Fibroblast of upper back skin (primary cell): Measurements from ENCODE around the gene AP4B1.
"Not testable (repeated sequence)": the region's sequence is repeated elsewhere in the genome, so short reads cannot be mapped to it uniquely, and the experiment has no call there.

ENCODE experiments used
- DNase-seq: peaks from one replicate; pipeline ENCODE4 v3.0.0-alpha.2; 2013

AP4B1 gene

DNA sequence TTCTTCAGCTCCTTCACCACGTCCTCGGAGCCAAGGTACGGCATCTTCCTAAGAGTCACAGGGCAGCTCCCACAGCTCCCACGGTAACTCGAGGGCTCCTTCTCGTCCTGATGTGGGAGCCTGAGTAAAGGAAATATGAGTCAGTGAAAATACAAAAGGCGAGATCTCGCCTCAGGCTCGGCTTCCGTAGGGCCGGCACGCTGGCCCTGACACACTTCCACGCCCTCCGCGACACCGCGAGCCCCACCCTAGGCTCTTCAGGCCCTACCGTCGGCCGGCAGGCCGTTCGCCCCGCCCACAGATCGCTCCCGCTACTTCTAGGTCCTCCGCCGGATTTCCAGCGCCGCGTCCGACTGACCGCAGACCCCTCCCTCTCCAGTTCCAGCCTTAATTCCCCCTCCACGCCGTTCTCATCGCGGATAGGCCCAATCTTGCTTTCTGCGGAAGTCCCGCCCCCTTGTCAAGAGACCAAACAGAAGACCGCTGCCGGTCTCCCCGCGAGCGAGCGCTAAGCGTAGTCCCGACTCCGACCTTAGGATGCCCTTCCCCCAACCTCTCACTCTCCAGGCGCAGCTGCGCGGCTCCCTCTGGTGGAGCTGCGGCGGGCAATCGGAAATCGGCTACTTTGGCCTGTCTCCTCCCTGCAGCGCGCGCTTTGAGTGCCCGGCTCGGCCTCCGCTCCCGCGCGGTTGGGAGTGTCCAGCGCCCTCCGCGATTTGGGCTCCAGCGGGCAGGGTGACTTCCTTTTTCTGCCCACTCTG lies at the start of gene AP4B1, which contains the start of gene DCLRE1B:
Gene AP4B1, minus strand, starts transcription at position 126 of the 761 bp plus-strand sequence. Its CDS starts 82 bp downstream, at position 44.
Gene DCLRE1B, plus strand, starts transcription at position 653 of the 761 bp plus-strand sequence. CDS start 261 bp downstream, outside the sequence.
- DNase-seq = peak; percentile 100

DNA sequence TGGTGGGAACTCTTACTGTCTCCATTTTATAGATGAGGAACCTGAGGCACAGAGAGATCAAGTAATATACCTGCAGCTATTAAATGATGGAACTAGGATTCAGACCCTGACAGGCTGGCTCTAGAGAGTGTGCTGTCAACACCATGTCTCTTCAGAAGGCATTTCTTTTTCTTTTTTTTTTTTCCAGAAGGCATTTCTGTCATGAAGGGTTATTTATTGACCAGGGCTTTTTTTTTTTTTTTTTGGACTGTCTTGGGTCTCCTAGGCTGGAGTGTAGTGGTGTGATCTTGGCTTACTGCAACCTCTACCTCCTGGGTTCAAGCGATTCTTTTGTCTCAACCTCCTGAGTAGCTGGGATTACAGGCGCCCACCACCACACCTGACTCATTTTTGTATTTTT lies 47.1 kb upstream of the AP4B1 start:
- DNase-seq = no peak

DNA sequence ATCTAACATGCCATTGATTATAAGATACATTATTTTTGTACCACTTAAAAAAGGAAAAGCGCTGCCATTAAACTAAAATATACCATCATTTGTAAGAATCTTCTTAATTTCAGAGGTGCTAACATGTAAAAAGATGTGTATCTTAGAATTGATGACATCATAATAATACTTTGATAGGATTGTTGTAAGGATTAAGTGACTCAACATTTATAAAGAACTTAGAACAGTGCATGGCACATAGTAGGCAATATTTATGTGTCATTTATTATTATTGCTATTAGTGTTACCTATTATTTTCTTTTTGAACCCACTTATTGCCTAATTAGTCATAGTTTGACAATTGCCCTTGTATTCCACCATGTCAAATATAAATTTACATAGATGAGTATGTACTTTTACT lies 46.3 kb upstream of the AP4B1 start:
- no peak for DNase-seq

DNA sequence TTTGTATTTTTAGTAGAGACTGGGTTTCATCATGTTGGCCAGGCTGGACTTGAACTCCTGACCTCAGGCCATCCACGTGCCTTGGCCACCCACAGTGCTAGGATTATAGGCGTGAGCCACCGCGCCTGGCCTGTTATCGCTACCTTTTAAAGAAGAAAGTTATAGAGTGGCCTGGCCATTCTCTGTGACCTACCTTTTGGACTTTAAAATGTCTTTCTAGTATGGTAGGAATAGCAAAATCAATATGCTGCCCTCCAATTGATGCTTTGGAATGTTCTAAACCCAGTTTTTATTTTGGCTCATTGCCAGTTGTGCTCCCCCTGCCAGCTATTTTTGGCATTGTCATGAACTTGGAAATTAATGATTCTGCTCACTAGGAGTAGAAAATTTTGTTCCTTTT lies 44.4 kb upstream of the AP4B1 start:
- DNase-seq = peak; percentile 15

DNA sequence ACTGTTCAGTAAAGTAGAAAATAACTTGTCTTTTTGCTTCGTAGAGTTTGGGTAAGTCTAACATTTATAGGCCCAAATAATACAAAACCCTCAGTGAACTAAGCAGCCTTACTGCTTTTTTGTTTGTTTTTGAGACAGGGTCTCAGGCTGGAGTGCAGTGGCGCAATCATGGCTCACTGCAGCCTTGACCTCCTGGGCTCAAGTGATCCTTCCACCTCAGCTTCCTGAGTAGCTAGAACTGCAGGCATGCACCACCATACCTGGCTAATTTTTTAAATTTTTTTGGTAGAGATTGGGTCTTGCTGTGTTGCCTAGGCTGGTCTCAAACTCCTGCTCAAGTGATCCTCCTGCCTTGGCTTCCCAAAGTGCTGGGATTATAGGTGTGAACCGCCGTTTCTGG lies 43.6 kb upstream of the AP4B1 start:
- not testable (repeated sequence) for DNase-seq

DNA sequence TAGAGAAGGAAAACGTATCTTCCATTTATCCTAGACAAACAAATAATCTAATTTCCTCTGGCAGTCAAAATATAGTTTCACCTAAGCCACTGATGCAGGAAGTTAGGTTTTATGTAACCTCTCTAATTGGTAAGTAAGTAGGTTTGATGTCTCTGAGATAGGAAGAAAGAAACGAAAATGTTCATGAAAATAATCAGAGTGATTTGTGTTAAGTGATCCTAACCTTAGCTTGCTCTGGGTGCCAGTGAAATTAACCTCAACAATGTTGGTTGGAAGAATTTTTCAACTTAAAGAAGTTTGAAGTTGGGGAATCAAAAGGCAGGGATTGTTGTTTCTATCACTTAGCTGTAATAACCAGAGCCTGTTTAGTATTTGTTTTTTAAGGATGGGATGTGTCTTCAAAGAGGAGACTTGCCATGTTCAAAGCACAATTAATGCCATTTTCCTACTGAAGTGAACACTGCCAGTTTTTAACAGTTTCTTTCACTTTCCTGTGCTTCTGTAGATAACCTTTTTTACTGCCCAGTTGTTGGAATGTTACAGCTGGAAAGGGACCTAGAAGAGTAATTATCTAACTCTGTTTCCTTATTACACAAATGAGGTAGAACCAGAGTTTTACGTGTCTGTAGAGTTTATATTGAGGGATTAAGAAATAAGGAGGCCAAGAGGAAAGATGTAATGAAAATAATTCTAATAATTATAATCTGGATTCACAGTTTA lies 42.9 kb upstream of the AP4B1 start:
- DNase-seq = no peak

DNA sequence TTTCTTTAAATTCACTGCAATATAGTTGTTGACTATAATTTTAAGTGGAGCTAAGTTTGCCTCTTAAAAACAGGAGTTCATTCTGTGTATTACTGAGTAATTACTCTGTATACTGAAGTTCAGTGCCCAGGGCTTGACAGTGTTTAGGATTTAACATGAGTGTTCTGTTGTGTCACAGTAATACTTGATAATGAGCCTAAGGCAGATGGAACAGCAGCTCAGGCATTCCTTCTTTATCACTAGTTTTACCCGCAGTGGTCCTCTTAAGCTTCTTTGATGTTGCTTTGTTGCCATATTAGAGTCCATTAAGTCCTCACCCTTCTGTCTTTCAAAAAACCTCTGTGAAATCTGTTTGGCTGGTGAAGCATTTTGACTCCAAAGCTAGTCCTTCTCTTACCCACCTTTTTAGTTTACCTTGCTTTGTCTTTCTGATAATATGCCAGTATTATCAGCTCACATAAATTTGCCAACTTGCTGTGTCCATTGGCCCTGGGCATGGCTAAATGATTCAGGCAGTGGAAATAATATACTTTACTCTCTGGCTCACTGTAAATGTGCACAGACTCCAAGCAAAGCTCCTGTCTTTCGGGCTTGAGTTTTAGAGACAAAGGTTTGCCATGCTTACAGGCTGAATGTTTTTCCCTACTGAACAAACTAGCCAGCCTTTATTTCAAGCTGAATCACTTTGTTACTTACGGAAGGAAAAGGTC lies 42.2 kb upstream of the AP4B1 start:
- DNase-seq = no peak

DNA sequence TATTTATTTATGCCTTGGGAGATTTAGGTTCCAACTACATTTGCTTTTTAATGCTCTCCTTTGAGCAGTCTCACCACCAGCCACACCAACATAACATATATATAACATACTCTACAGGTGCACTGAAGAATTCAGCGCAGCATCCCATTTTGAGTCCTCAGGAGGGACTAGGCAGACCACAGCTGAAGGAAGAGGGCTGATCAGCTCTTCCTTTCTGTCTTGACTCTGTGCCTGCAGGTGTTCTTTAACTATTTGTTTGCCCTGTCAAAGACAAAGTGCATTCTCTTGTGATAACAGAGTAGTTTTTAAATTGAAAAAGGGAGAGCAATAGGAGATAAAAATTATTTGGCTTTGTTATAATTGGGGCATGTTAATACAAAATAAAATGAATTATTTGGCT lies 41.5 kb upstream of the AP4B1 start:
- no peak for DNase-seq

DNA sequence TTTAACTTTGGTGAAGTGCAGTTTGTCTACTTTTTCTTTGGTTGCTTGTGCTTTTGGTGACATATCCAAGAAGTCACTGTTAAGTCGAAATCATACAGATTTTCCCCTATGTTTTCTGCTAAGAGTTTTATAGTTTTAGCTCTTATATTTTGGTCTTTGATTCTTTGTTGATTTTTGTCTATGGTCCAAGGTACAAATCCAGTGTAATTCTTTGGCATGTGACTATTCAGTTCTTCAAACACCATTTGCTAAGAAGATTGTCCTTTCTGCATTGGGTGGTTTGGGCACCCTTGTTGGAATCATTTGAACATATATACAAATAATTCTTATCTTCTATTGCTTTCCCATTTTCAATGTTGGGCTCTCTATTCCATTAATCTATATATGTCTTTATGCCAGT lies 40.7 kb upstream of the AP4B1 start:
- no peak for DNase-seq

DNA sequence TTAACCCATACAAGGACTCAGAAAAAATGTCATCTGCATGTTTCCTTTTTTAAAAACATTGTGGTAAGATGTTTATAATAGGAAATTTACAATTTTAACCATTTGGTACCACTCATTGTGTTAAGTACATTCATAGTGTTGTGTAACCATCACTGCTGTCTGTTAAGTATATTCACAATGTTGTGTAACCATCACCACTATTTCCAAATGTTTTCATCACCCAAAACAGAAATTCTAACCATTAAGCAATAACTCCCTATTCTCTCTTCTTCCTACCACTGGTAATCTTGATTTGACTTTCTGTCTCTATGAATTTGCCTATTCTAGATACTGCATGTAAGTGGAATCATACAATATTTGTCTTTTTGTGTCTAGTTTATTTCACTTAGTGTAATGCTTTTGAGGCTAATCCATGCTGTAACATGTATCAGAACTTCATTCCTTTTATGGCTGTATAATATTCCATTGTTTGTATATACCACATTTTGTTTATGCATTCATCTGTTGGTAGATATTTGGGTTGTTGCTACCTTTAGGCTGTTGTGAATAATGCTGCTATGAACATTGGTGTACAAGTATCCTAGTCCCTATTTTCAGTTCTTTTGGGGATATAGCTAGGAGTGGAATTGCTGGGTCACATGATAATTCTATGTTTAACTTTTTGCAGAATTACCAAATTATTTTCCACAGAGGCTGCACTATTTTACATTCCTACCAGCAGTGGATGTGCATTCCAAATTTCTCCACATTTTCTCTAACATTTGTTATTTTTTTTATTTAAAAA lies 38.6 kb upstream of the AP4B1 start:
- no peak for DNase-seq

DNA sequence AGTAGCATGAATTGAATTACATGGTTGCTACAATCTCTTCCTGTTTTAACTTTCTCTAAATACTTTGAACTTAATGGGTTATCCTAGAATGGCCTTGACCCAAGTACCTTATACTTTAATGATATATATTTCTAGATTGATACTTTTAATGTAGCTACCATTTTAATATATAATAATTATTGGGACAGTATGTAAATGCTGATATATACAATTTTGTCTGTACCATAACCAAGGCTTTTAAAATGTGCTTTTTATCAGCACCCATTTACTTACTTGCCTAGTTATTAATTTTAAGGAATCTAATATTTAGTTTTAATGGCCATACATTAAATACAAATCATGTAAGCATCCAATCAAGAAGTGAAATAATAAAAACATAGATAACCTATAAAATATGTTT lies 37.9 kb upstream of the AP4B1 start:
- no peak for DNase-seq

DNA sequence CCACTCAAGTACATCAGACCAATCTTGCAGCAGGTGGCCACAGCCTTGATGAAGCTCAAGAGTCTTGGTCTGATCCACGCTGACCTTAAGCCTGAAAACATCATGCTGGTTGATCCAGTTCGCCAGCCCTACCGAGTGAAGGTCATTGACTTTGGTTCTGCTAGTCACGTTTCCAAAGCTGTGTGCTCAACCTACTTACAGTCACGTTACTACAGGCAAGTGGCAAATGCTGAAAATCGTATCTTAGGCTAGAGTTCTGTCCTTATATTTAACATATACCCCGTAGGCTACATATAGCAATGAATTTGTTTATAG lies 36.6 kb upstream of the AP4B1 start:
- no peak for DNase-seq

DNA sequence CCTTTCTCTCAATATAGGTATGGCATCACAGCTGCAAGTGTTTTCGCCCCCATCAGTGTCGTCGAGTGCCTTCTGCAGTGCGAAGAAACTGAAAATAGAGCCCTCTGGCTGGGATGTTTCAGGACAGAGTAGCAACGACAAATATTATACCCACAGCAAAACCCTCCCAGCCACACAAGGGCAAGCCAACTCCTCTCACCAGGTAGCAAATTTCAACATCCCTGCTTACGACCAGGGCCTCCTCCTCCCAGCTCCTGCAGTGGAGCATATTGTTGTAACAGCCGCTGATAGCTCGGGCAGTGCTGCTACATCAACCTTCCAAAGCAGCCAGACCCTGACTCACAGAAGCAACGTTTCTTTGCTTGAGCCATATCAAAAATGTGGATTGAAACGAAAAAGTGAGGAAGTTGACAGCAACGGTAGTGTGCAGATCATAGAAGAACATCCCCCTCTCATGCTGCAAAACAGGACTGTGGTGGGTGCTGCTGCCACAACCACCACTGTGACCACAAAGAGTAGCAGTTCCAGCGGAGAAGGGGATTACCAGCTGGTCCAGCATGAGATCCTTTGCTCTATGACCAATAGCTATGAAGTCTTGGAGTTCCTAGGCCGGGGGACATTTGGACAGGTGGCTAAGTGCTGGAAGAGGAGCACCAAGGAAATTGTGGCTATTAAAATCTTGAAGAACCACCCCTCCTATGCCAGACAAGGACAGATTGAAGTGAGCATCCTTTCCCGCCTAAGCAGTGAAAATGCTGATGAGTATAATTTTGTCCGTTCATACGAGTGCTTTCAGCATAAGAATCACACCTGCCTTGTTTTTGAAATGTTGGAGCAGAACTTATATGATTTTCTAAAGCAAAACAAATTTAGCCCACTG lies 36.0 kb upstream of the AP4B1 start:
- no peak for DNase-seq

DNA sequence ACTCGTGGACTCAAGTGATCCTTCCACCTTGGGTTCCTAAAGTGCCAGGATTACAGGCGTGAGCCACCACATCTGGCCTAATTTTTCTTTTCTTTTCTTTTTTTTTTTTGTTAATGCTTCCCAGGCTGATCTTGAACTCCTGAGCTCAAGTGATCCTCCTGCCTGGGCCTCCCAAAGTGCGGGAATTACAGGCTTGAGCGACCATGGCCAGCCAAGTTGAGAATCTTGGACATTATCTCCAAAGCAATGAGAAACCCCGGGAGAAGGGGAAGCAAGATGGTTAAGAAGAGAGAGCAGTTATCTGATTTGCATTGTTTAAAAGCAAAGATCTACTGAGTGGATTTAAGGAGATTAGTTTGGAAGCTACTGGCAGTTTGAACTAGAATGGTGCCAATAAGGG lies 33.6 kb upstream of the AP4B1 start:
- no peak for DNase-seq

DNA sequence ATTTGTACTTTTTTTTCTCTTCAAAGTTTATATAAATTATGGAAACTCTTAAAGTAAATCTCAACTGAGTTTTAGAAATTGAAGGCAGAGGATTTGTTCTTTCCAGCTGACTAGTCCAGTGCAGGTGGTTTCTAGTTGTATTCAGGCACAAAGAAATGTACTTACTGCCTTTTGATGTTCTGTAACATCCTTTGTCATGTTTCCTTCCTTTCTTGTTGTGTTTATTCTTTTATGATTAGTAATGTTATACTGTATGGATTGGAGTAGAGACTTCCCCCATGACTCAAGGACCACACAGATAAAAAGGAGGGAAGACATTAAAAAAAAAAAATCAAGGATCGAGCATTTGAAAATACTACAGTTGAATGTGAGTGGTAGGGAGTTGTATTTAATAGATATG lies 32.5 kb upstream of the AP4B1 start:
- no peak for DNase-seq

DNA sequence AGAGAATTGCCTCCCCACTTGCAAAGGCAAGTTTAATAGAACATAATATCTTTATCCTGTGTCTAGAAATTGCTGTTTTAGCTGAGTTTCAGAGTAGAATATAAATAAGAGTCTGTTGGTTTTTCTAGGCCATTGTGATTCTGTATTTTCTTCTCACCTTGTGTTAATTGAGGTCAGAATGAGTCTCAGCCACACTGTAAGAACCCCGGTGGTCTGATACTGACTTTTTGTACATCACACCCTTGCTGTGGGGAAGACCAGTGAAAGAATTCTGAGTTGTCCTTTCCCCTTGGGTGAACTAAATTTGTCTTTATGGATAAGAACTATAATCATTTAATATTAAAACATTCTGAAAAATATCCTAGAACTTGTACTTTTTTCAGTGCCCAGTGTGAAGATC lies 31.4 kb upstream of the AP4B1 start:
- no peak for DNase-seq

DNA sequence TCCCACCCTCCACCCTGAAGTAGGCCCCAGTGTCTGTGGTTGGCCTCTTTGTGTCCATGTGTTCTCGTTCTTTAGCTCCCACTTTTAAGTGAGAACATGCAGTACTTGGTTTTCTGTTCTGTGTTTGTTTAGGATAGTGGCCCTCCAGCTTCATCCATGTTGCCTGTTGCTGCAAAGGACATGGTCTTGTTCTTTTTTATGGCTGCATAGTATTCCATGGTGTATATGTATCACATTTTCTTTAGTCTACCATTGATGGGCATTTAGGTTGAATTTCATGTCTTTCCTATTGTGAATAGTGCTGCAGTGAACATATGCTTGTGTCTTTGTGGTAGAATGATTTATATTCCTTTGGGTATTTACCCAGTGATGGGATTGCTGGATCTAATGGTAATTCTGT lies 30.6 kb upstream of the AP4B1 start:
- no peak for DNase-seq

DNA sequence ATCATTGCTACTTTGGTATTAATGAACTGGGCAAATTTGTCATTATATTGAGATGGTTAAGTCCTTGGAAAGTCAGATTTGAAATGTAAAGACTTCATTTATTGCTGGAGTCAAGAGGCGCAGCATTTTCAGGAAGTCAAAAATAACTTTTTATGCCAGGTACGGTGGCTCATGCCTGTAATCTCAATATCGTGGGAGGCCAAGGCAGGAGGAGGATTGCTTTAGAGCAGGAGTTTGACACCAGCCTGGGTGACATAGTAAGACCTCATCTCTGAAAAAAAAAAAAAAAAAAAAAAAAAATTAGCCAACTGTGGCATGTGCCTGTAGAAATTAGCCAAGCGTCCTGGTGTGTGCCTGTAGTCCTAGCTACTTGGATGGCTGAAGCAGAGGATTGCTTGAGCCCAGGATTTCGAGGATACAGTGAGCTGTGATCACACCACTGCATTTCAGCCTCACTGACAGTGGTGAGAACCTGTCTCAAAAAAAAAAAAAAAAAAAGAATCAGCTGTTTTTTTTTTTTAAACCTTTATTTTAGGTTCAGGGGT lies 30.0 kb upstream of the AP4B1 start:
- no peak for DNase-seq

DNA sequence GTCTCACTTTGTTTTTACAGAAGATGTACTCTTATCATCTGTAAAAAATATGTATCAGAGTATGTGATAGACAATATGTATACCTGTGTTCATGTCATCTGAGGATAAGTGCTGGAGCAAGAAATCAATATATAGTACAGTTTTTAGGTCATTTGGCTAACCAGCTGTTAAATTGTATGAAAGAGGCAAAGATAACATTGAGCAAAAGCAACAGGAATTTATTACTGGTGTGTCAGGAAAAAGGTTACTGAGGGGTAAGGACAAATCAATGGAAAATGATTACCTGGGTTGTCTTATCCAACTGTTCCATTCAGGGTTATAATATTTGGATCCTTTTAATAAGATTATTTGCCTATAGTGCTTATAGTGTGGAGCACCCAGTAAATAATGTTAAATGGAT lies 29.4 kb upstream of the AP4B1 start:
- DNase-seq = no peak

DNA sequence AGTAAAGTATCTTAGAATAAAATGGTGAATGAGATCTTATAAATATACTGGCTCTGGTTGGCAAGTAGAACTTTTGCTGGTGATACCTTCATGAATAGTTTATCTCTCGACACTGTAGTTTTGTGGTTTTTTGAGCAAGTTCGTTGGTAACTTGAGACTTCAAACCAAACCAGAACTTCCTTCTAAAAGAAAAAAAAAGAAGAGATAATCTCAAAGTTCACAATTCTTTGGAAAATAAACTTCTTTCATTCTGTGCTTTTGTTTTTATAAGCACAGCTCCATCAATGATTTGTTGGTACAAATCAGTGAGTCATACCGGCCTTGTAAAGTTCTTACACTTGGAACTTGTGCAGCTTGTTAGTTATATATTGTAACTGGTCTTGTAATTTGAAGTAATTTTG lies 26.9 kb upstream of the AP4B1 start:
- DNase-seq = no peak

DNA sequence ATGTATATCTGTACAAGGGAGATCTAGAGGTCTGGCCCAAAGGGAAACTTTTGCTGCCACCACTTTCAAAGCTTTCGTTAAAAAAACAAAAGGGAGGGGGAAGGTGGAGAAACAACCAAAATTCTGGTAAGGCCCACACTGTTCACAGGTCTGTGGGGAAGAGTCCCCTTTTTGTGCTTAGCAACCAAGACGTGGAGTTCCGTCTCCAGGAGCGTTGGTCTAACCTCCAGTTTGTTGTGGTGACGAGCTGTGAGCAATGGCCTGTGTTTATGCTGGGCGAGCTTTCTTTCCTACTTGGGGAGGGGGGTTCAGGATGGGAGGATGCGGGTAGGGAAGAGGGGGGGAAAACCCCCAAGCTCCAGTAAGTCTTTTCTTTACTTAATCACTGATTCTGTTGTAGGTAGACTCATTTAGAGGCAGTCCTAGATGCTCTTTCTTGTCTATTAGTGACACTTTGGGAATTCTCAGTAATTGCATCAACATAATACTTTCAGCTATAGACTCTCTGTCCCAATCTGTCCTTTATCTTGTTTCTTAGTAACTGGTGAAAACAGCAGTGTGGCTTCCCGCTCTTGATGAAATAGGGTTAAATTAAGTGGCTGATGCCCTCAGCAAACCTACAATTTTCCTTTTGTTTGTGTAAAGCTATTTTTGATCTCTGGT lies 26.0 kb upstream of the AP4B1 start:
- peak; percentile 27 for DNase-seq
